Stimulated activated CD4-positive, alpha-beta T cell treated with anti-CD3 and anti-CD28 coated beads, Interleukin-2, amount 100 ng/mL, for 24 hours (primary cell): ENCODE data around the gene TFAP2D.

Source experiments
- DNase-seq, 2 donors: peaks; one replicate each; pipeline ENCODE4 v3.0.0-alpha.2; 2020

TFAP2D gene

GRCh38 chr6:50713226-50713625, at the start of gene TFAP2D:
Gene TFAP2D, plus strand, starts transcription at chr6:50713526. Its CDS starts 530 bp downstream, at chr6:50714056.
- DNase-seq, result no peak

GRCh38 chr6:50663806-50664205, 49.5 kb upstream of the TFAP2D start:
- DNase-seq, result no peak

GRCh38 chr6:50666089-50666488, 47.2 kb upstream of the TFAP2D start:
- DNase-seq, result no peak

GRCh38 chr6:50681213-50681824, 32.0 kb upstream of the TFAP2D start:
- no peak for DNase-seq

GRCh38 chr6:50689210-50689609, 24.1 kb upstream of the TFAP2D start:
- DNase-seq, result no peak

- DNase-seq, result no peak
Observed at GRCh38 chr6:50691814-50692495, 21.4 kb upstream of the TFAP2D start.

GRCh38 chr6:50698546-50698945, 14.8 kb upstream of the TFAP2D start:
- no peak for DNase-seq

- DNase-seq, result no peak
Observed at GRCh38 chr6:50699051-50699775, 14.1 kb upstream of the TFAP2D start.

GRCh38 chr6:50706575-50706974, 6.8 kb upstream of the TFAP2D start:
- DNase-seq, result no peak

- DNase-seq, result no peak
Observed at GRCh38 chr6:50707191-50707590, 6.1 kb upstream of the TFAP2D start.

- DNase-seq, result no peak
Observed at GRCh38 chr6:50707652-50708300, 5.5 kb upstream of the TFAP2D start.

- DNase-seq, result no peak
Observed at GRCh38 chr6:50708664-50709365, 4.5 kb upstream of the TFAP2D start.

GRCh38 chr6:50709366-50709734, 4.0 kb upstream of the TFAP2D start:
- no peak for DNase-seq

GRCh38 chr6:50711686-50712085, 1.6 kb upstream of the TFAP2D start:
- no peak for DNase-seq

GRCh38 chr6:50712291-50712690, 1.0 kb upstream of the TFAP2D start:
- DNase-seq, result no peak

GRCh38 chr6:50713977-50714486, 706 bp downstream of the TFAP2D start:
- no peak for DNase-seq

GRCh38 chr6:50714487-50715379, 1.4 kb downstream of the TFAP2D start:
- DNase-seq, result no peak

GRCh38 chr6:50716899-50717509, 3.7 kb downstream of the TFAP2D start:
- no peak for DNase-seq

- DNase-seq, result no peak
Observed at GRCh38 chr6:50717734-50718457, 4.6 kb downstream of the TFAP2D start.

GRCh38 chr6:50718566-50718965, 5.2 kb downstream of the TFAP2D start:
- no peak for DNase-seq

GRCh38 chr6:50720623-50721022, 7.3 kb downstream of the TFAP2D start:
- no peak for DNase-seq
